ENCODE measurements around the gene CHD2.
"Not testable (repeated sequence)": the region's sequence is repeated elsewhere in the genome, so short reads cannot be mapped to it uniquely, and the experiment has no call there.

The CHD2 gene

DNA sequence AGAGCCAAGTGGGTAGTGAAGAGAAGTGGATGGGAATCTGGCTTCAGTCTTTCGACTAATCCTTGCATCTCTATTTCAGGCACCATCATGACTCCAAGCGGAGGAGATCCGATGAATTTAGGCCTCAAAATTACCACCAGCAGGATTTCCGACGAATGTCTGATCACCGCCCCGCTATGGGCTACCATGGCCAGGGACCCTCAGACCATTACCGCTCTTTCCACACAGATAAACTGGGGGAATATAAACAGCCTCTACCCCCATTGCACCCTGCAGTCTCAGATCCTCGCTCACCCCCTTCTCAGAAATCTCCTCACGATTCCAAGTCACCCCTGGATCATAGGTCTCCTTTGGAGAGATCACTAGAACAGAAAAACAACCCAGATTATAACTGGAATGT lies 124.2 kb downstream of the CHD2 start:
- no peak for DNase-seq

DNA sequence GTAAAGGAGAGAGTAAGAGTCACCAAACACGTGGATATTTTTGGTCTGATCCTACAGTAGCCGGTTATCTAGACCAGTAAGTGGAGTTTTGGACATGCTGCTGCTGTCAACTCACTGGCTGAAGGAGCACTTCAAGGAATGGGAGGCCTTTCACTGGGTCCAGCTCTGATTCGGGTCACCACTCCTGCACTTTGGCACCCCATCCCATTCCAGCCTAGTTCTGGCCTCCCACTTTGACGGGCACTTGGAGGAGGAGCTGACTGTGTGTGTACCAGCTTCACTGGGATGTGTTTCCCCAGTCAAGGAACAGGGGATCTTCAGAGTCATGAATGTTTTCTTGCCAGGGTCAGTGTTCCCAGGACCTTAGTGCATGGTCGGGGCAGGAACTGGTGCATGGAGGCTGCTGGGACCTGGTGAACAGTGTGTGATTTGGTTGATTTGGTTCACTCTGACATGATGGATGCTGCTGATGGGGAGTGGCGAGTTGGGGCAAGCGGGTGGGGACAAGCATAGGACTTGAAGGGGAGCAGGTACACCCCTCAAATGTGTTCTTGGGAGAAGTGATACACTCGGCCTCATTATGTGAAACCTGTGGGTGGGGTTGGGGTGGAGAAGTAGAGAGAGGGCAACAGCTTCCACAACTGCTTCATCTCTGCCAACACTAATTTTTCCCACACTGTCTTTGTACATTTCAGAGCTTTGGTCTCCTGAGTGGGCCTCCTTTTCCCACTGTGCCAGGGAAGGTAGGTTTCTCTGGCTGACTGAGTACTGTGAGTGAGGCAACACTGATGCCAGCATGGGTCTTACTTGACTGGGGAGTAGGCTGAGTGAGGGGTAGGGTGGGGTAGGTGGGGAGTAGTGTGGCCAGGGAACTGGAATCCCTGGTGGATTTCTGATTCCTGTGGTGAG lies 124.8 kb downstream of the CHD2 start:
- DNase-seq: no peak

DNA sequence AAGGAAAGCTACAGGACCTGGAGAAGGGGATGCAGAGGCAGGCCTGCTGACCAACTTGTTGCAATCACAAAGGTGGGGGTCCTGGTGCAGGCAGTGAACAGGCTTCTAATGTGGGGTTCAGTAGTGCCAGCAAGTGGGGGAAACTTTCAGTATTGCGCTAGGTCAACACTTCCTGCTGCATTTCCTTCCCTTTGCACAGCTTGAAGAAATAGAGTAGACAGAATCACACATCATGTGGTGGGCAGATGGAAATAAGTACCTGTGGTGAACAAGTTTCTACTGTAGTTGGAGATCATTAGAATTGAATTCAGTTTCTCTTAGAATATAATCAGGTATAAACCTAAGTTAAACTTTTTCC lies 125.5 kb downstream of the CHD2 start:
- no peak for DNase-seq

DNA sequence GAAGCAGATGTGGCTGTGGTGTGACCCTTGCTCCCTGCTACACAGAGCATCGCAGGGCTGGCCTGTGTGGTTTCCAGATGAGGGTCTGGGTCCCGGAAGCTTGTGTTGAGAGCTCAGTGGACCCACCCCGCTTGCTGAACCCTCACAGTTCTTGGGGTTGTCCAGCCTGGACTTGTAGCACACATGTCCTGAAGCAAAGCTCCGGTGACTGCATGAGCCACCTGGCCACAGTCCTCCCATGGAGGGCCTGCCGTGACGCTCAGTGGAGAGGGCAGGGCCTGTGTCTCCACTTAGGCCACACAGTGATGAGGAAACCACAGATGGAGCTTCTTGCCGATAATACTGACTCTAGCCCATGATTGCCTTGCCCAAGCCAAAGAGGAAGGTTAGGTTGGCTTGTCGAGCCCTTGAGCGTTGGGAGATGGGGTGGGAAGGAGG lies 126.3 kb downstream of the CHD2 start:
- no peak for DNase-seq

DNA sequence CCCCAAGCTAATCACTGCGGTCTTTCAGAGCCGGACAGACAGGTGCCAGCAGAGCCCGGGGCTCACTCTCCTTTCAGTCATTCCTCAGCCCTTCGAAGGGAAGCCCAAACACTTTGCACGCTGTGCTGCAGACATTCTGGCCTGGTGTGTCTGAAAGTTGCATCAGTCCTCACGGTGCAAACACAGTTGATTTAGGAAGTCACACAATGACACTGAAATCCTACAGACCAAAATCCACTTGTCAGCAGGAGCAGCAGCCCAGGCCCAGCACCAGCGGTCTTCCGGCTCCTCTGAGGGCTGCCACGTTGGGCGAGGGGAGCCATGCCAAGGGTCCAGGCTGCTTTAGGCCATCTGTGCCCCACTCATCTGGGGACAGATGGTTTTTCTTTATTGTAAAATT lies 127.3 kb downstream of the CHD2 start:
- DNase-seq: no peak

DNA sequence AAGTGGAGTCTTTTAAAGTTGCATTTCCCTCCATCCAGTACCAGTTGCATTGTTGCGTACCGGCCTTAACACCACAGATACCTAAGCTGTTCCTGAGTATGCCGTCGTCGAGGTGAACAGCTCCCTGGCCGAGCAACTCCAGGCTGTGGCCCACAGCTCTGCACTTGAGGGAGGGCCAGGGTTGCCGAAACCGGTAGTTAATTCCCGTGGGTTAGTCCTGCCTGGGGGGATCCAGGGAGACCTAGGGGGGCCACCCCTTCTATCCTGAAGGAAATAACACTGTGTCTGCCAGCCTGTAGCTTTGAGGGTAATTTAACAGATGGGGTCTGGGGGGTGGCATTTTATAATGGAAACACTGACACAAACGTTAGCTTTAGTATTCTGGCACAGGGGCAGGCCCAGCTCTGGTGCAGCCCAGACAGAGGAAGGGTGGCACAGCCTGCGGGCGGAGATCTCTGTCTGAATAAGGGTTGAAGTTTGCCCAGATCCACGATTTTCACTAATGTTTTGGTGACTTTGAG lies 128.0 kb downstream of the CHD2 start:
- DNase-seq: no peak

DNA sequence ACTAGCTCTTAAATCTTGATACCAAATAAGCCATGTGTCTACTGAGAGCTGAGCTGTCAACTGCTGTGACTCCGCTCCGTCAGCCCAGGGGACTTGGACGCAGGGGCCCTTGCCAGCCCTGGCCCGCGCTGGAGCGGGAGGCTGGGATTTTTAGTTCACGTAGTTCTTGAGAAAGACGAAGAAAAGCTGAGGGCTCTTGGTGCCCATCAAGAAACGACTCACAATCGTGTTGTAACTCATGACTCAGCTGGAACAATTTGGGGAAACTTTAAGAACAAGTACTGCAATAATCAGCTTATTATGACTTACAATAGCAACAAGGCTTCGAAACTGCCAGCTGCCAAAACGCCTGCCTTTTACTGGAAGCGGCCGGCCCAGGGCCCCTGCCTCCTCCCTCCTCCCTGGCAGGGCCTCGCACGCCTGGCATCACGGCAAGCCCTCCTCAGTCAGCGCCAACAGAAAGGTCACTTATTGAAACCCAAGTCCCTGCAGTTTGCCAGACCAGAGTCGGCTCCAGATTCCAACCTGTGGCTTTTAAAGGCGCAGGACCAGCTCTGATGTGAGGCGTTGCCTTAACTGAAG lies 128.6 kb downstream of the CHD2 start:
- DNase-seq: no peak

DNA sequence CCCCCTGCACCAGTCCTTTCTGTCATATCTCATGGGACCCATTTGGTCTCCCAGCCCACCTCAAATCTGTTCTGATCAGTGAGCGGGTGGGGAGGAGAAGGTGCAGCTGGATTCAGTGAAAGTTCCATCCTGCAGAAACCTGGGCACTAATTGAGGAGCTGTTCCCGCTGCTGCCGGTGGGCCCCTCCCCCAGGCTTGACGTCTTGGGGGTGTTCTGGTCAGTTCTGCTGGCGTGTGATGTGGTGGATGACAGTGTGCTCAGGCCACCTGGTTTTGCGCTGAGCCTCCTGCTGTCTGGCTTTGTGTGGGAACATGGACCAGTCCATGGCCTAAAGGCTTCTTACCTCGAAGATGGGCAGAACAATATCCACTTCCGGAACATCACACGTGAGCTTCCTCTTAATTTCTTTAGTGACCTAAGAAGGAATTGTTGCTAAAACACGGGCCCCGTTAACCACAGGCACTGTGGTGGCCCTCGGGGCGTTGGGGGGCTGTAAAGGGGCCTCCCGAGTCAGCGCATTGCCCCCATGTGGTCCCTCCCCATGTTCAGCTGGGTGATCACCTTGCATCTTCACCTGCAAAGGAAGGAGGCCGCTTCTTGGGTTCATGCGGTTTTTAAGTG lies 129.2 kb downstream of the CHD2 start:
- DNase-seq: no peak

DNA sequence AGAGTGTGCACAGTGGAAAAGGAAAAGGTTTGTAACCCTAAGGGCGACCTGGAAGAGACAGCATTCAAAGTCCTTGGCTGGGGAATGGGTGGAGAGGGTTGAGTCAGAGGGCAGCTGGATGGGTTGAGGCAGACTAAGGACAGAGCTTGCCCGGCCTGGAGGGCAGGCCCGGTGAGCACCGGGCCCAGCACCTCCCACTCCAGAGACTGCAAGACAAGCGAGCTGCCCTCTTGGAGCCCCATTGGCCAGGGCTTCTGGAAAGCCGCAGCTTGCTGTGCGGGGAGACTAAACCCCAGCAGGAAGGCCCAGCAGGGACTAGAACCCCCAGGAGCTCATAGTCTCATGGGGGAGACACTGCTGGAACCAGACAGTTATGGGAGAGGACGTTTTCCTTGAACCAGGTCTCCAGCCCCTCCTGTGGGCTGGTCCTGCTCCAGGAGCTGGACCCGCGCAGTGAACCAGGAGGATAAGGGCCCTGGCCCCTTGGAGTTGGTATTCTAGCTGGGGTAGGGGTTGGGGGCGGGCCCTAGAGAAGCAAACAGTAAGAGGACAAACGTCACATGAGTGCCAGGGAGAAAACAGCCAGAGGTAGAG lies 129.8 kb downstream of the CHD2 start:
- no peak for DNase-seq

DNA sequence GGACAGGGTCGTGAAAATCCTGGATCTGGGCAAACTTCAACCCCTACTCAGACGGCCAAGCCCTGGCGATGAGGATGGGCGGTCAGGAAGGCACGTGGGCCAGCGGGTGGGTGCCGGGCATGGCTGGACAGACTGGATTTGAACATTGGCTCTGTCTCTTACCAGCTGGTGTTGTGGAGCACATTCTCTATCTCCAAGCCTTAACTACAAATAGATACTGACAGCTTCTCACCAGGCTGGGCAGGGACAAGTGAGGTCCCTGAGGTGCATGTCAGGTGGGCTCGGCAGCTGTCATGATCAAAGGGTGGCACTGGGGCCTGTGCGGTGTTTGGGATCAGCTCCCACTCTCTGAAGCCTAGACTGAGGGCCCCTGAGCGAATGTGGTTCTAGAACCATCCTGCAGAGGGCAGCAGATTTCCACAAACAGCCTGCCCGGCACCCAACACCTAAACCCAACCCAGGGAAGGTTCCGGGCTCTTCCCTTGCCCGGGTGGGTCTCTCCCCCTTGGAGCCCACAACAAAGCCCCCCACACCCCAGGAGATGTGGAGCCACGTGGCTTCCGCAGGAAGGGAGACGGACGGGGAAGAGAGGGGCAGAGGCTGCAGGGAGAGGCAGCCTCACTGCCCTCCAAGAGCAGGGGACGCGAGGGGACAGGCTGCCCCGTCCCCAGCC lies 130.4 kb downstream of the CHD2 start:
- DNase-seq: peak; percentile 69

DNA sequence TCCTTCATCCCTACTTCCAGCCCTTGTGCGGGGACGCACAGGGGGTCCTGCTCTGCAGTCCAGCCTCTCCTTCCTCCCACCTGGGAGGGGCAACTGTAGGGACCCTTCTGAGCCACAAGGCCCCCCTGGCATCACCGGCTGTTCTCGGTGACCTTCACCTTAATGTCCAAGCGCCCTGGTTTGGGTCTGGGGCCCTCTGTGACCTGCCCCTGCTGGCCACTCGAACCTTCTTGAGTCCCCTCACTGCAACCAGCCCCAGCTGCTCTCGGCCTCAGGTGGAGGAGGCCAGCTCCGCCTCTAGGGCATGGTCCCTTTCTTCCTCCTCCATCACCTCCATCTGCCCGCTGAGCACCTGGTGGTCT lies 131.0 kb downstream of the CHD2 start:
- DNase-seq: no peak

DNA sequence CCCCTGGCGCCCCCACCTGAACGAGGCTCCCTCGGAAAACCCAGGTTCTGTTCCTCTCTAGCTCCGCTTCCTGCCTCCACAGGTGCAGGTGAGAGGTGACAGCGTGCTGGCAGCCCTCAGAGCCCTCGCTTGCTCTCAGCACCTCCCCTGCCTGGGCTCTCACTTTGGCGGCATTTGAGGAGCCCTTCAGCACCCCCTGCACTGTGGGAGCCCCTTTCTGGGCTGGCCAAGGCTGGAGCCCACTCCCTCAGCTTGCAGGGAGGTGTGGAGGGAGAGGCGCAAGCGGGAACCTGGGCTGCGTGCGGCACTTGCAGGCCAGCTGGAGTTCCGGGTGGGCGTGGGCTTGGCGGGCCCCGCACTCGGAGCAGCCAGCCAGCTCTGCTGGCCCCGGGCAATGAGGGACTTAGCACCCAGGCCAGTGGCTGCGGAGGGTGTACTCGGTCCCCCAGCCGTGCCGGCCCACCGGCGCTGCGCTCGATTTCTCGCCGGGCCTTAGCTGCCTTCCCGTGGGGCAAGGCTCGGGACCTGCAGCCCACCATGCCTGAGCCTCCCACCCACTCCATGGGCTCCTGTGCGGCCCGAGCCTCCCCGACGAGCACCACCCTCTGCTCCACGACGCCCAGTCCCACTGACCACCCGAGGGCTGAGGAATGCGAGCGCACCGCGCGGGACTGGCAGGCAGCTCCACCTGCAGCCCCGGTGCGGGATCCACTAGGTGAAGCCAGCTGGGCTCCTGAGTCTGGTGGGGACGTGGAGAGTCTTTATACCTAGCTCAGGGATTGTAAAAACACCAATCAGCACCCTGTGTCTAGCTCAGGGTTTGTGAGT lies 131.6 kb downstream of the CHD2 start:
- DNase-seq: not testable (repeated sequence)

DNA sequence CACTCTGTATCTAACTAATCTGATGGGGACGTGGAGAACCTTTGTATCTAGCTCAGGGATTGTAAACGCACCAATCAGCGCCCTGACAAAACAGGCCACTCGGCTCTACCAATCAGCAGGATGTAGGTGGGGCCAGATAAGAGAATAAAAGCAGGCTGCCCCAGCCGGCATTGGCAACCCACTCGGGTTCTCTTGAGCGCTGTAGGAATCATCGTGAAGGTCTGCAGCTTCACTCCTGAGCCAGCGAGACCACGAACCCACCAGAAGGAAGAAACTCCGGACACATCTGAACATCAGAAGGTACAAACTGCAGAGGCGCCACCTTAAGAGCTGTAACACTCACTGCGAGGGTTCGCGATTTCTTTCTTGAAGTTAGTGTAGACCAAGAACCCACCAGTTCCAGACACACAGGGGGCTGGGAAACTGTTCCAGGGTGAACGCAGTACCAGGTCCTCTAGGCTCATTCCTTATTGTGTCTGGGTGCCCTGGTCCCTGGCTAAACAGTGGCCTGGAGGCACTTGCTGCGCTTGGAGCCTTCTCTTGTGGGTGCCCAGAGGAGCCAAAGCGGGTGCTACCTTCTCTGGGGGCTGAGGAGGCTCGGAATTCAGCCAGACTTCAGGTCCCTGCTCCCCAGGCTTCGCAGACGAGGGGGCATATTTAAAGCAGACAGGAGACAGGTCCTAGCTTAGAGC lies 132.5 kb downstream of the CHD2 start:
- DNase-seq: not testable (repeated sequence)

DNA sequence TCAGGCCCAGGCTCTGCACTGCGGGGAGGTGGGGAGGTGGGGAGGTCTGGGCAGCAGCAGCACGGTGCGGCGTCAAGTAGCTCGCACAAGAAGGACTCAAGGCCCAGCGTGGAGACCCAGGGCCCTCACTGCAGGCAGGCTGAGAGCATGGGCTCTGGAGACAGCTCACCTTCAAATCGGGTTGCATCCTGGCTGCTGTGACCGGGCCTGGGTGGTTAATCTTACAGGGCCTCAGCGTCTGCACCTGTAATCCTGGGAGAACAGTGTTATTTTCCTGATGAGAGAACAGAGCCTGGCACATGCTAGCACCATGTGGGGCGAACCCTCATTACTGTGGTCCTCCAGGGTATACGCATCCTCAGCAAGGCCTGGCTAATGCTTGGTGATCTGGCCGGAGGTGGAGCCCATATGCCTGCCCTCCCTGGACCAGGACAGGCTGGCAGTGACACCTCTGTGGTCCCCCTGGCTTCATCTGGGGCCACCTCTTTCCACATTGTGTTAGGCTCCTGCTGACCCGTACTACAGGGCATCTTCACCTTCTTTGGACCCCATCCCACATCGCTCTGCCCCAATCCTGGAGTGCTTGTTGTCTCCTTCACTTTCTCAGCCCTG lies 133.4 kb downstream of the CHD2 start:
- no peak for DNase-seq

DNA sequence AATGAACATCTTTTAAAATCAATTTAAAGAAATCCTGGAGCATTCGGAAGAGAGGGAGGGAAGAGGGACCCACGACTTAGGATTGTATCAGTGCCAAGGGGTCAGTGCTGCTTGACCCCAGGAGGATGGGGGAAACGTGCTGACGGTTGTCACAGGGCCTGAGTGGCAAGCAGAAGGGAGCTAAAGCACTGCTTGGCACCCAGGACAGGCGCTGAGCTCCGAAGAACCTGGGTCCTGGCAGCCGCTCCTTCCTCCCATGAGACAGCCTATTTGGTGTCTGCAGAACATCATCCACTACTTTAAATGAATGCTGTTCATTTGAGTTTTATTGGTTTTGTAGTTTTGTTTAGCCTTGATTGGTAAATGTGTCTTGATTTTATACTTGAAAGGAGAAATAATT lies 134.4 kb downstream of the CHD2 start:
- no peak for DNase-seq

DNA sequence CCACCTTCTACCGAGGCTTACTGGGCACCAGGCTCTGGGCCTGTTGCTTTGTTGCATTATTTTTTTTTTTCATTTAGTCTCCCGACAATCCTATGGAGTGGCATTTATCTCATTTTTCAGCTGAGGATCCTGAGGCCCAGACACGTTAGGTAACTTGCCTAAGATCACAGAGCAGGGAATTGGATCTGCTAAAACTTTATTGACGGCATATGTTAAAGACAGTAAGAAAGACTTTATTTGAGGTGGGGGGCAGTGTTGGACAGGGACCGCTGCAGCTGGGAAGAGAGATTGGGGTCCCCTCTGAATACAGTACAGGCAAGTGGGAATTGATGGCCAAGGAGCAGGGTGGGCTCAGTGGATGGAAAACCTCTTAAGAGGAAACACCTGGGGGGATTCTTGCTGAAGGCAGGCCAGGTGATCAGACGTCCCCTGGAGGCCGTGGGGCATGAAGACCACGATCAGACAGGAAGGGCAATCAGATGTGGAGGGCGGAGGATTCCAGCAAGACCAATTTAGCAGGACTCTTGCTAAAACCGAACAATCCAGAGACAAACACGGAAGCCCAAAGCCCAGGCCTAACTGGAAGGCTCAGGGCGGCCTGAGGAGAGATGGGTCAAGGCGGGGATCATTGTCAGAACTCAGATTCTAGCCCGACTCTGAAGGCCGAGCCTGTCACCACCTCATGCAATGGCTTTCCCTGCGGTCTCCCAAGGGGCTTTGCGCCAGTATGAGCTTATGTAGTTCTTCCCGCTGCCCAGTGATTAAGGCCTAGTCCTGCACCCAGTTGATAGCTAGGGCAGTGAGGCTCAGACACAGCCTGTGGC lies 135.2 kb downstream of the CHD2 start:
- DNase-seq: no peak

DNA sequence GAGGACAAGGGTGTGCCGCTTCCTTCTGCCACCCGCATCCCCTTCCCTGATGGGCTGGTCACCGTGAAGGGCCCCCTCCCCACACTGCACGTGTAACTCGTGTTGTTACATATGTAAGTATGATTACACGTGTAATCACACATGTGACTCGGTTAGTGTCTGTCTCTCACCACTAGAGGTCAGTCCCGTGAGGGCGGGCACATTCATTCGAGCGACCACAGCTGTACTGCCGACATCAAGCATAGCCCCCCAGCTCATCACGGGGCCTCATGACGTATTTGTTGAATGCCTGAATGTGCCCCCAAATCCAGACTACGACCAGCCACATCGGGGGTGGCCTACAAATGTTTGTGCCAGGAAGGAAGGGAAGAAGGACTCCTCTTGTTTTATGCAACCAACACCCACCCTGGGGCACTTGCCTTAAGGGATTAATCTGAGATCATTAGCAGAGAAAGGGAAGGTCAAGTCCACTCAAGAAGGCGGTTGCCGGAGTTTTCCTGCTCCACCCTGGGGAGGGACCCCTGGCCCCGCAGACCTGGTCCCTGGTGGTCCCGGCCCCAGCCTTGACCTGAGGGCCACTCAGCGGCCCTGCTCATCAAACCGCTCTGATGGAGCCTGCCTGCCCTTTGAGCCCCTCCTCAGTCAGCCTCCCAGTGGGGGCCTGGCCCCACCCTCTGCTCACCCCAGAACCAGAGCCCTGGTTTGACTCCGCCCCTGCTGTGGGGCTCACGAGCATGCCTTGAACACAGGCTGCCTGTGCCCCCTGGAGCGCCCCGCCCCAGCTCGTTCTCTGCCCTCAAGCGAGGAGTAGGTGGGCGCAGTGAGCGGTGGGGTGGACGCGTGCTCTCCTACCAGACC lies 136.1 kb downstream of the CHD2 start:
- peak; percentile 76 for DNase-seq

DNA sequence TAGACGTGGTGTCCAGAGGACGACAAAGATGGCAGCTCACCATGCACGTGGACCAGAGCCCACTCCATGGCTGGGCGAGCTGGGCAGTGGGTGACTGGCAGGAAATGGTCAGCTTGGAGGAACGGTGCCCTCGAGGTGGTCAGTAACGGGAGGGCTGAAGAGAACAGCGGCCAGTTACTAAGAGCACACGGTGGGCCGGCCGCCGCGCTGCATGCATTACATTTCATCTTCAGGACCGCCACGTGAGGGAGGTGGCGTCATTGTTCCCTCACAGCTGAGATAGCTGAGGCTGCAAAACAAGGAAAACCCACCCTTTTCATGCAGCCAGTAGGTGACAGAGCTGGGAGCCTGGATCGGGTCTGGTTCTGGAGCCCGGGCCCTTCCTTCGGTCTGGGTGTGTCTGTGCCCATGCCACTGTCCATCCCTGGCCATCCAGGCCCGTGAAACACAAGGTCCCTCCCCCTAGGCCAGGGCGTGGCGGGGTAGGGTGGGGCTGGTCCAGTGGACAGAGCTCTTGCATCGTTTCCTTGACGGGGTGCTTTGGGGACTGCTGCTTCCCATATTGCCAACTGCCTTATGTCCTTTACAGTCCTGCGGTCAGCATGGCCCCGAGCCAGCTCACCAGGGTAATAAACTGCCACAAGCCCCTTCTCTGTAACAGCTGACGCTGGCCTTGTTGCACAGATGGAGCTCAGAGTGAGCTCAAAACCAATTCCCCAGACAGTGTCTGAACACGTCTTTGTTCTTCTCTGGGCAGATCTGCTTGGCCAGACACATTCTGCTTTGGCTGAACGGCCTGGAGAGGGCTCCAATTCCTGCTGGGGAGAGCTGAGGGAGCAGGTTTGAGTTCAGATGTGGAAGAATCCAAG lies 137.1 kb downstream of the CHD2 start:
- DNase-seq: no peak
